OCI-LY7 (cell line): ENCODE data around the gene ALG14. TPM values are rescaled to one million over a fixed set of nuclear protein-coding genes. Genes with fewer than 3 reads are reported as not detected.

ENCODE experiments used
- BruUV-seq: library from RNA; stranded (reverse); fragments of 400-500 nt; replicated peaks from 2 replicates; lab custom pipeline; 2021; lab: Mats Ljungman, UMichigan
- CTCF ChIA-PET: fragments of 300-600 bp; sonication (Branson Sonifier 250); formaldehyde crosslinking; loops from one replicate; lab custom pipeline; 2022; ENCODE audit warnings: antibody characterized with exemption; ENCODE audit not compliant: unreplicated experiment; lab: Charles Lee
- POLR2A ChIA-PET: fragments of 300-600 bp; sonication (Branson Sonifier 250); formaldehyde crosslinking; loops from one replicate; lab custom pipeline; 2022; ENCODE audit warnings: antibody characterized with exemption; lab: Charles Lee
- DNase-seq: peaks from one replicate; pipeline ENCODE4 v3.0.0-alpha.2; 2015; ENCODE audit warnings: low spot score
- H2AFZ ChIP-seq: fragments of 200-600 bp; sonication (generic), shearing (Covaris generic); 2 replicates; pipeline ENCODE4 v1.6.1; 2014; ENCODE audit warnings: mild to moderate bottlenecking, antibody characterized with exemption, low read length, moderate library complexity
- H3K27ac ChIP-seq: fragments of 200-600 bp; sonication (generic); 2 replicates; pipeline ENCODE4 v1.5.1; 2014; ENCODE audit warnings: mixed run types, low read depth, mild to moderate bottlenecking, moderate library complexity, low read length, inconsistent platforms; ENCODE audit not compliant: poor library complexity, severe bottlenecking
- H3K36me3 ChIP-seq: fragments of 200-600 bp; sonication (generic); 2 replicates; pipeline ENCODE4 v1.6.1; 2014; ENCODE audit warnings: mild to moderate bottlenecking, antibody characterized with exemption, low read length, moderate library complexity, mixed read lengths; ENCODE audit not compliant: insufficient read depth
- H3K4me1 ChIP-seq: fragments of 200-600 bp; sonication (generic); 2 replicates; pipeline ENCODE4 v1.5.1; 2014; ENCODE audit warnings: mild to moderate bottlenecking, low read length; ENCODE audit not compliant: insufficient read depth, poor library complexity, severe bottlenecking
- H3K4me2 ChIP-seq: fragments of 200-600 bp; sonication (generic); 2 replicates; pipeline ENCODE4 v1.6.1; 2014; ENCODE audit warnings: mild to moderate bottlenecking, low read length
- H3K4me3 ChIP-seq: fragments of 200-600 bp; sonication (generic); 2 replicates; pipeline ENCODE4 v1.5.1; 2014; ENCODE audit warnings: mild to moderate bottlenecking, low read depth, low read length; ENCODE audit not compliant: poor library complexity, severe bottlenecking
- H3K79me2 ChIP-seq: fragments of 200-600 bp; sonication (generic); 2 replicates; pipeline ENCODE4 v1.6.1; 2016; ENCODE audit warnings: low read depth, mild to moderate bottlenecking, low read length, moderate library complexity, mixed read lengths; ENCODE audit not compliant: insufficient read depth
- H3K9me2 ChIP-seq: fragments of 200-600 bp; sonication (generic); 2 replicates; pipeline ENCODE4 v1.6.1; 2016; ENCODE audit warnings: mild to moderate bottlenecking, low read length, mixed read lengths; ENCODE audit not compliant: insufficient read depth
- H3K9me3 ChIP-seq: fragments of 200-600 bp; sonication (generic); 2 replicates; pipeline ENCODE4 v1.6.1; 2014; ENCODE audit warnings: mild to moderate bottlenecking, mixed run types, low read length, mixed read lengths
- H4K20me1 ChIP-seq: fragments of 200-600 bp; sonication (generic); 2 replicates; pipeline ENCODE4 v1.6.1; 2014; ENCODE audit warnings: mild to moderate bottlenecking, antibody characterized with exemption, low read length, moderate library complexity, mixed read lengths; ENCODE audit not compliant: insufficient read depth
- EZH2phosphoT487 ChIP-seq: fragments of 200-600 bp; sonication (generic); IDR thresholded peaks from 2 replicates; pipeline ENCODE4 v1.6.1; 2018; ENCODE audit warnings: low read depth, borderline replicate concordance, mild to moderate bottlenecking, mixed run types, antibody characterized with exemption, low read length, moderate library complexity, mixed read lengths
- intact Hi-C: fragments of 100-400 bp; cut with micrococcal nuclease; formaldehyde crosslinking; loops from one replicate; pipeline ENCODE4 v1.10.0; 2022; ENCODE audit not compliant: unreplicated experiment
- total RNA-seq, 2 experiments: library from RNA; depleted of rRNA in 1 of 2; stranded (reverse); fragments of >200 nt in 1 of 2; shearing (Covaris generic) in 1 of 2; gene quantifications; 2 replicates each; pipeline ENCODE4 v1.2.3, GENCODE V29; 2014 to 2022
- TF ChIP-seq, protein P1 (sequence below): fragments of 200-600 bp; sonication (generic); conservative IDR thresholded peaks from 2 replicates; pipeline ENCODE4 v1.5.1; 2014; ENCODE audit warnings: mild to moderate bottlenecking, antibody characterized with exemption, low read length, moderate library complexity, mixed read lengths

Gene ALG14
- total RNA-seq, 2 experiments from 2014 or later = 1.6 to 8.3 TPM

DNA sequence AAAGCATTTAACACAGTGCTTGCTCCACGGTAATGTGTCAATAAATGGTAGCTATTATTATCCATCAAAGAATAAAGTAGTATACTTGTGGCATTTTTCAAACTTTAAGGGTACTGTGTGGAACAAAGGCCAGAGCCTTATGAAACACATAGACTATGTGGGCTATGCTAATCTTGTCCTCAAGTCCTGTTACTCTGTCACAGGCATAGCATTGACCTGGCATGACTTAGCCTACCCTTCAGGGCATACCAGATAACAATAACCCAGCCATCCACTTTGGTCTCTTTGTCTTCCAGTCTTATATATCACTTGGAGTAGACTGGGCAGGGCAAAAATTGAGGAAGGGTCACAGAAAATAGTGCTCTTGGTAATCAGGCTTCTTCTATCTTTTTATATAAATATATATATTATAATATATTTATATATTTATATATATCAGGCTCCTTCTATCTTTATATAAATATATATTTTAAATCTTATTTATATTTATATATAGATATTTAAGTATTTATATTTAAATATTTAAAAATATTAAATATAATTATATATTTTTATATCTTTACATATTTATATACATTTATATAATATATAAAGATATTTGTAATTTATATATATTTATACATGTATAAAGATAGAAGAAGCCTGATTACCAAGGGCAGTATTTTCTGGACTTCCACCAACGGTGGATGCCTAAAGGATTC is 79.7 kb downstream of the ALG14 start:
- no peak overlapping the region for H2AFZ ChIP-seq
- no peaks in the 10 kb centered on the region for H3K36me3 ChIP-seq
- no peak overlapping the region for H3K4me2 ChIP-seq
- TF ChIP-seq EZH2phosphoT487 = no peak
- TF ChIP-seq, protein P1, sequence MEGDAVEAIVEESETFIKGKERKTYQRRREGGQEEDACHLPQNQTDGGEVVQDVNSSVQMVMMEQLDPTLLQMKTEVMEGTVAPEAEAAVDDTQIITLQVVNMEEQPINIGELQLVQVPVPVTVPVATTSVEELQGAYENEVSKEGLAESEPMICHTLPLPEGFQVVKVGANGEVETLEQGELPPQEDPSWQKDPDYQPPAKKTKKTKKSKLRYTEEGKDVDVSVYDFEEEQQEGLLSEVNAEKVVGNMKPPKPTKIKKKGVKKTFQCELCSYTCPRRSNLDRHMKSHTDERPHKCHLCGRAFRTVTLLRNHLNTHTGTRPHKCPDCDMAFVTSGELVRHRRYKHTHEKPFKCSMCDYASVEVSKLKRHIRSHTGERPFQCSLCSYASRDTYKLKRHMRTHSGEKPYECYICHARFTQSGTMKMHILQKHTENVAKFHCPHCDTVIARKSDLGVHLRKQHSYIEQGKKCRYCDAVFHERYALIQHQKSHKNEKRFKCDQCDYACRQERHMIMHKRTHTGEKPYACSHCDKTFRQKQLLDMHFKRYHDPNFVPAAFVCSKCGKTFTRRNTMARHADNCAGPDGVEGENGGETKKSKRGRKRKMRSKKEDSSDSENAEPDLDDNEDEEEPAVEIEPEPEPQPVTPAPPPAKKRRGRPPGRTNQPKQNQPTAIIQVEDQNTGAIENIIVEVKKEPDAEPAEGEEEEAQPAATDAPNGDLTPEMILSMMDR = no peak
- no peak overlapping the region for H3K4me3 ChIP-seq
- intact Hi-C loops = no loop called here
- H3K4me1 ChIP-seq = no peaks in the 10 kb centered on the region
- H3K27ac ChIP-seq = no peak overlapping the region
- no peaks in the 10 kb centered on the region for H4K20me1 ChIP-seq
- no peaks in the 10 kb centered on the region for H3K9me3 ChIP-seq
- no peaks in the 10 kb centered on the region for H3K79me2 ChIP-seq
- DNase-seq = no peak
- CTCF ChIA-PET = interaction anchor here (1.0 kb wide), 1 partner anchor 137 kb away, joined by 3 read pairs; no protein-coding TSS in a partner anchor
- no peaks in the 10 kb centered on the region for H3K9me2 ChIP-seq
- POLR2A ChIA-PET = interaction anchor here (0.5 to 0.7 kb wide), 2 partner anchors 30 to 365 kb away, joined by 3 read pairs; no protein-coding TSS in a partner anchor
- BruUV-seq = no TSS peak

DNA sequence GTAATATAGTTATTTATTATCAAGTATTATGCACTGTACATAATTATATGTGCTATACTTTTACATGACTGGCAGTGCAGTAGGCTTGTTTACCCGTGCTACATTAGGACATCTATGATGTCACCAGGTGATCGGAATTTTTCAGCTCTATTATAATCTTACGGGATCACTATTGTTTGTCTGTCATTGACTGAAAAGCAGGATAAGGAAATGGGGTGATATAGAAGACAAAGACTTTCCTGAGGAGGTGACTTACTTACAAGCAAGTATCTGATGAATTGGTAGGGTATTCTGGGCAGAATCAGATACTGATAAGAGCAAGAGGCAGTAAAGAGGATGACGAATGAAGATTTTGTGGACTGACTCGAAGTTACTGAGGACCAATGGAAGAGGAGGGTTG is 80.6 kb downstream of the ALG14 start:
- H3K4me1 ChIP-seq = no peaks in the 10 kb centered on the region
- POLR2A ChIA-PET = interaction anchor here (0.5 to 0.7 kb wide), 2 partner anchors 29 to 365 kb away, joined by 3 read pairs; no protein-coding TSS in a partner anchor
- no peak for DNase-seq
- H3K79me2 ChIP-seq = no peaks in the 10 kb centered on the region
- no peak overlapping the region for H2AFZ ChIP-seq
- intact Hi-C loops = no loop called here
- H3K9me2 ChIP-seq = no peaks in the 10 kb centered on the region
- CTCF ChIA-PET = no interaction called here
- TF ChIP-seq, protein P1 = no peak
- no peak for TF ChIP-seq EZH2phosphoT487
- H3K4me2 ChIP-seq = no peak overlapping the region
- H3K9me3 ChIP-seq = no peaks in the 10 kb centered on the region
- no peaks in the 10 kb centered on the region for H3K36me3 ChIP-seq
- H4K20me1 ChIP-seq = no peaks in the 10 kb centered on the region
- BruUV-seq = no TSS peak
- H3K4me3 ChIP-seq = no peak overlapping the region
- no peak overlapping the region for H3K27ac ChIP-seq

GRCh38 chr1:94989911-94990473 is 82.8 kb downstream of the ALG14 start:
- Histone ChIP-seq H3K4me2 (no peak overlapping the region), H3K4me3 (no peak overlapping the region), H3K27ac (no peak overlapping the region), H3K4me1 (no peaks in the 10 kb centered on the region), H2AFZ (no peak overlapping the region), H3K9me3 (no peaks in the 10 kb centered on the region), H4K20me1 (no peaks in the 10 kb centered on the region), H3K79me2 (no peaks in the 10 kb centered on the region), H3K9me2 (no peaks in the 10 kb centered on the region), H3K36me3 (no peaks in the 10 kb centered on the region)
- intact Hi-C loops = no loop called here
- TF ChIP-seq, protein P1 = no peak
- TF ChIP-seq EZH2phosphoT487 = no peak
- DNase-seq = no peak
- BruUV-seq = no TSS peak
- POLR2A ChIA-PET = no interaction called here
- CTCF ChIA-PET = no interaction called here
